Measurements from ENCODE around the gene STEAP2.

GRCh38 chr7:90231304-90231703 lies 19.8 kb downstream of the STEAP2 start:
- TF ChIP-seq EZH2 (IDR thresholded peaks at IDR 0.05; ENCODE audit: borderline replicate concordance, low read depth, low read length, poor library complexity, severe bottlenecking): no peak
- TF ChIP-seq CTCF (conservative IDR thresholded peaks at IDR 0.05; ENCODE audit: low read depth, low read length): no peak
